WTC11 (cell line): ENCODE results near the gene VAMP7.

Experiments
- CTCF ChIP-seq: fragments of 200-600 bp; IDR thresholded peaks from 2 replicates; pipeline ENCODE4 v1.8.0; 2022; ENCODE audit warnings: antibody characterized with exemption
- FOXK1 ChIP-seq: sonication (generic); formaldehyde crosslinking; IDR thresholded peaks from 2 replicates; pipeline ENCODE4 v1.8.0; 2022; ENCODE audit warnings: mild to moderate bottlenecking, moderate library complexity, missing genetic modification reagents
- IRF1 ChIP-seq: sonication (generic); formaldehyde crosslinking; IDR thresholded peaks from 2 replicates; pipeline ENCODE4 v1.8.0; 2023; ENCODE audit warnings: missing genetic modification reagents
- OVOL2 ChIP-seq: fragments of 250-450 bp; sonication (Bioruptor Pico); IDR thresholded peaks from 2 replicates; pipeline ENCODE4 v1.9.0; 2021; ENCODE audit warnings: mild to moderate bottlenecking, borderline replicate concordance
- ZNF671 ChIP-seq: fragments of 250-450 bp; sonication (Bioruptor Pico); IDR thresholded peaks from 2 replicates; pipeline ENCODE4 v1.8.0; 2021; ENCODE audit warnings: mild to moderate bottlenecking
- TF ChIP-seq, protein P1 (sequence below): sonication (generic); formaldehyde crosslinking; IDR thresholded peaks from 2 replicates; pipeline ENCODE4 v1.8.1; 2022; ENCODE audit warnings: low read depth, missing genetic modification reagents, borderline replicate concordance
- TF ChIP-seq, protein P2 (sequence below): sonication (generic); formaldehyde crosslinking; IDR thresholded peaks from 2 replicates; pipeline ENCODE4 v1.8.0; 2022; ENCODE audit warnings: mild to moderate bottlenecking, missing genetic modification reagents
- TF ChIP-seq, protein P3 (sequence below): fragments of 250-450 bp; sonication (Bioruptor Pico); IDR thresholded peaks from 2 replicates; pipeline ENCODE4 v1.9.0; 2021; ENCODE audit warnings: mild to moderate bottlenecking, borderline replicate concordance
- TF ChIP-seq, protein P4 (sequence below): fragments of 250-450 bp; sonication (Bioruptor Pico); conservative IDR thresholded peaks from 2 replicates; pipeline ENCODE4 v1.9.0; 2021; ENCODE audit warnings: mild to moderate bottlenecking

- TF ChIP-seq ZNF671 (CRISPR knock-in tag) (no peak), CTCF (no peak), FOXK1 (CRISPR knock-in tag) (no peak), OVOL2 (CRISPR knock-in tag) (no peak), IRF1 (CRISPR knock-in tag) (no peak)
- TF ChIP-seq, protein P1, sequence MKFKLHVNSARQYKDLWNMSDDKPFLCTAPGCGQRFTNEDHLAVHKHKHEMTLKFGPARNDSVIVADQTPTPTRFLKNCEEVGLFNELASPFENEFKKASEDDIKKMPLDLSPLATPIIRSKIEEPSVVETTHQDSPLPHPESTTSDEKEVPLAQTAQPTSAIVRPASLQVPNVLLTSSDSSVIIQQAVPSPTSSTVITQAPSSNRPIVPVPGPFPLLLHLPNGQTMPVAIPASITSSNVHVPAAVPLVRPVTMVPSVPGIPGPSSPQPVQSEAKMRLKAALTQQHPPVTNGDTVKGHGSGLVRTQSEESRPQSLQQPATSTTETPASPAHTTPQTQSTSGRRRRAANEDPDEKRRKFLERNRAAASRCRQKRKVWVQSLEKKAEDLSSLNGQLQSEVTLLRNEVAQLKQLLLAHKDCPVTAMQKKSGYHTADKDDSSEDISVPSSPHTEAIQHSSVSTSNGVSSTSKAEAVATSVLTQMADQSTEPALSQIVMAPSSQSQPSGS (CRISPR knock-in tag) = no peak
- TF ChIP-seq, protein P2, sequence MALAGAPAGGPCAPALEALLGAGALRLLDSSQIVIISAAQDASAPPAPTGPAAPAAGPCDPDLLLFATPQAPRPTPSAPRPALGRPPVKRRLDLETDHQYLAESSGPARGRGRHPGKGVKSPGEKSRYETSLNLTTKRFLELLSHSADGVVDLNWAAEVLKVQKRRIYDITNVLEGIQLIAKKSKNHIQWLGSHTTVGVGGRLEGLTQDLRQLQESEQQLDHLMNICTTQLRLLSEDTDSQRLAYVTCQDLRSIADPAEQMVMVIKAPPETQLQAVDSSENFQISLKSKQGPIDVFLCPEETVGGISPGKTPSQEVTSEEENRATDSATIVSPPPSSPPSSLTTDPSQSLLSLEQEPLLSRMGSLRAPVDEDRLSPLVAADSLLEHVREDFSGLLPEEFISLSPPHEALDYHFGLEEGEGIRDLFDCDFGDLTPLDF (CRISPR knock-in tag) = no peak
- TF ChIP-seq, protein P3, sequence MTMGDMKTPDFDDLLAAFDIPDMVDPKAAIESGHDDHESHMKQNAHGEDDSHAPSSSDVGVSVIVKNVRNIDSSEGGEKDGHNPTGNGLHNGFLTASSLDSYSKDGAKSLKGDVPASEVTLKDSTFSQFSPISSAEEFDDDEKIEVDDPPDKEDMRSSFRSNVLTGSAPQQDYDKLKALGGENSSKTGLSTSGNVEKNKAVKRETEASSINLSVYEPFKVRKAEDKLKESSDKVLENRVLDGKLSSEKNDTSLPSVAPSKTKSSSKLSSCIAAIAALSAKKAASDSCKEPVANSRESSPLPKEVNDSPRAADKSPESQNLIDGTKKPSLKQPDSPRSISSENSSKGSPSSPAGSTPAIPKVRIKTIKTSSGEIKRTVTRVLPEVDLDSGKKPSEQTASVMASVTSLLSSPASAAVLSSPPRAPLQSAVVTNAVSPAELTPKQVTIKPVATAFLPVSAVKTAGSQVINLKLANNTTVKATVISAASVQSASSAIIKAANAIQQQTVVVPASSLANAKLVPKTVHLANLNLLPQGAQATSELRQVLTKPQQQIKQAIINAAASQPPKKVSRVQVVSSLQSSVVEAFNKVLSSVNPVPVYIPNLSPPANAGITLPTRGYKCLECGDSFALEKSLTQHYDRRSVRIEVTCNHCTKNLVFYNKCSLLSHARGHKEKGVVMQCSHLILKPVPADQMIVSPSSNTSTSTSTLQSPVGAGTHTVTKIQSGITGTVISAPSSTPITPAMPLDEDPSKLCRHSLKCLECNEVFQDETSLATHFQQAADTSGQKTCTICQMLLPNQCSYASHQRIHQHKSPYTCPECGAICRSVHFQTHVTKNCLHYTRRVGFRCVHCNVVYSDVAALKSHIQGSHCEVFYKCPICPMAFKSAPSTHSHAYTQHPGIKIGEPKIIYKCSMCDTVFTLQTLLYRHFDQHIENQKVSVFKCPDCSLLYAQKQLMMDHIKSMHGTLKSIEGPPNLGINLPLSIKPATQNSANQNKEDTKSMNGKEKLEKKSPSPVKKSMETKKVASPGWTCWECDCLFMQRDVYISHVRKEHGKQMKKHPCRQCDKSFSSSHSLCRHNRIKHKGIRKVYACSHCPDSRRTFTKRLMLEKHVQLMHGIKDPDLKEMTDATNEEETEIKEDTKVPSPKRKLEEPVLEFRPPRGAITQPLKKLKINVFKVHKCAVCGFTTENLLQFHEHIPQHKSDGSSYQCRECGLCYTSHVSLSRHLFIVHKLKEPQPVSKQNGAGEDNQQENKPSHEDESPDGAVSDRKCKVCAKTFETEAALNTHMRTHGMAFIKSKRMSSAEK = no peak
- TF ChIP-seq, protein P4, sequence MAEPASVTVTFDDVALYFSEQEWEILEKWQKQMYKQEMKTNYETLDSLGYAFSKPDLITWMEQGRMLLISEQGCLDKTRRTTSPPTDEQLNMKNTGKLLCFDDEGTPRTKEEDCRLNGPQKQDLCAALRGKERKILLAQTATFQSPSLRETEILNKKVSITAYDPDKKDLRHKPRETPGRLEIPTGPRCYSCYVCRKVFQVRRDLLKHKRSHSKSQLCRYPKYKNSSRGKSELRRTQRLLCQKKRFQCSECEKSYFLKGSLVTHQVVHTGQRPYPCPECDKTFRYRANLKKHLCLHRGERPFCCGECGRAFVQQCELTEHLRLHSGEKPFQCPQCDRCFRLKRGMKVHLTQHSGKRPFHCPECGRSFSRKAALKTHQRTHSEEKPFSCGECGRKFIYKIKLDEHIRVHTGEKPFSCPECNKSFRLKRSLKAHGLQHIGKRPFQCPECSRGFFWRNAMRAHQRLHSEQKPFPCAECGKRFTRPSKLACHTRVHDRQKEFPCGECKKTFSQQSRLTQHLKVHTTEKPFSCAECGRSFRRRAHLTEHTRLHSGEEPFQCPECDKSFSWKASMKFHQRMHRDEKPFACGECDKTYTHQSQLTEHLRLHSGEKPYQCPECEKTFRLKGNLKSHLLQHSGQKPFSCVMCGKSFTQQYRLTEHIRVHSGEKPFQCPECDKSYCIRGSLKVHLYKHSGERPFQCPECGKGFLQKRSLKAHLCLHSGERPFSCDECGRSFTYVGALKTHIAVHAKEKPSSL (CRISPR knock-in tag) = no peak
Observed at GRCh38 chrX:155953055-155953454, 71.9 kb downstream of the VAMP7 start.
